Fibroblast of villous mesenchyme (primary cell): ENCODE results near the gene MAGI2. TPM values are rescaled to one million over a fixed set of nuclear protein-coding genes. Genes with fewer than 3 reads are reported as not detected.

Experiments
- DNase-seq: peaks from one replicate; pipeline ENCODE4 v3.0.0-alpha.2; 2010; ENCODE audit warnings: low read depth
- H3K4me3 ChIP-seq: 2 replicates; pipeline ENCODE4 v1.5.1; 2011; ENCODE audit warnings: low read depth, mild to moderate bottlenecking, low read length
- CTCF ChIP-seq: IDR thresholded peaks from 2 replicates; pipeline ENCODE4 v1.5.1; 2012; ENCODE audit warnings: low read depth, mild to moderate bottlenecking, low read length; ENCODE audit not compliant: insufficient read depth
- total RNA-seq: library from RNA; depleted of rRNA; stranded (reverse); fragments of >200 nt; gene quantifications from 2 replicates; pipeline ENCODE4 v1.2.3, GENCODE V29; 2012

Gene MAGI2
- total RNA-seq, 1 donor, result 24.6 TPM

GRCh38 chr7:78264105-78264504, 1189.4 kb downstream of the MAGI2 start:
- no peak for TF ChIP-seq CTCF
- no peak overlapping the region for H3K4me3 ChIP-seq
- no peak for DNase-seq

- no peak for DNase-seq
- no peak overlapping the region for H3K4me3 ChIP-seq
- no peak for TF ChIP-seq CTCF
Observed at GRCh38 chr7:78261739-78262138, 1191.7 kb downstream of the MAGI2 start.

GRCh38 chr7:78261302-78261701, 1192.2 kb downstream of the MAGI2 start:
- TF ChIP-seq CTCF, result no peak
- no peak for DNase-seq
- H3K4me3 ChIP-seq, result no peak overlapping the region

- DNase-seq, result no peak
- no peak overlapping the region for H3K4me3 ChIP-seq
- no peak for TF ChIP-seq CTCF
Observed at GRCh38 chr7:78260826-78261225, 1192.6 kb downstream of the MAGI2 start.

GRCh38 chr7:78254726-78255055, 1198.8 kb downstream of the MAGI2 start:
- no peak for DNase-seq
- TF ChIP-seq CTCF, result no peak
- H3K4me3 ChIP-seq, result no peak overlapping the region

GRCh38 chr7:78253850-78254725, 1199.4 kb downstream of the MAGI2 start:
- no peak for DNase-seq
- no peak for TF ChIP-seq CTCF
- no peak overlapping the region for H3K4me3 ChIP-seq

GRCh38 chr7:78248867-78249266, 1204.6 kb downstream of the MAGI2 start:
- DNase-seq, result no peak
- no peak for TF ChIP-seq CTCF
- H3K4me3 ChIP-seq, result no peak overlapping the region
